GM21717 (cell line): ENCODE data around the gene GRB10.

Experiments used
- ATAC-seq: cut with Tn5 transposase; IDR thresholded peaks from one replicate; pipeline ENCODE4 v1.9.1; 2021; ENCODE audit warnings: mild to moderate bottlenecking, moderate library complexity; ENCODE audit not compliant: unreplicated experiment

Gene GRB10

DNA sequence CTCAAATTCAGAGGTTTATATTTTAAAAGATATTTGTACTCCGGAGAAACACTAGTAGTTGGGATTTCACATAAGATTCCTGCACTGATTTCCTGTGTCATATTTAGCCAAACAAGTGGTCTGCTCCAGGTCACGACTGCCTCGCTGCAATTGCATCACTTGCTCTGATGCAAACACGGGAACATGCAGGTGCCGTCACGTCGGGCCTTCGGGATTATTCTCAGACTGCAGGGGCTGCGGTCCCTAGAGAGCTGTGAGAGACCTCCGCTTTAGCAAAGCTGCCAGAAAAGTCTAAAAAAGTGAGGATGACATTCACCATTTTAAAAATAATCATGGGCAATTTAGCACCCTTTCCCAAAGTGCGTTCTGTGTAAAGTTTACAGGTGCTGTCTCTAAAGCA is 124.0 kb downstream of the GRB10 start:
- no peak for ATAC-seq

DNA sequence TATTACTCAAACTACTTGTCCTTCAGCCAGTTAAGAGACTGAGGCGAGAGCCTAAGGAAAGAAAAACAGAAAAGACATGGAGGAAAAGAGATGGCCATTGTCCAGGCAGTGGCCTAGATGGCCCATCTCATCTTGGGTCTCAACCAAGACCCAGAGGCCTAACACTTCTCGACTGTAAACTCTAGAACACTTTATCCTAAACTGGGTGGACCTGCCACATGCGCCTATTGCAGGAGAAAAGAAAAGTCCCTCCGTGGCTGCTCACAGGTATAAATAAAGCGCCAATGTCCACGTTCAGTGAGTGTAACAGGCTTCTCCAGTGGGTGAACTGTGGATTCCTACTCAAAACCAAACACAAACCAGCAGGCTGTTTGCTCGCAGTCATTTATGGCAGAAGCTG is 124.8 kb downstream of the GRB10 start:
- ATAC-seq: no peak

DNA sequence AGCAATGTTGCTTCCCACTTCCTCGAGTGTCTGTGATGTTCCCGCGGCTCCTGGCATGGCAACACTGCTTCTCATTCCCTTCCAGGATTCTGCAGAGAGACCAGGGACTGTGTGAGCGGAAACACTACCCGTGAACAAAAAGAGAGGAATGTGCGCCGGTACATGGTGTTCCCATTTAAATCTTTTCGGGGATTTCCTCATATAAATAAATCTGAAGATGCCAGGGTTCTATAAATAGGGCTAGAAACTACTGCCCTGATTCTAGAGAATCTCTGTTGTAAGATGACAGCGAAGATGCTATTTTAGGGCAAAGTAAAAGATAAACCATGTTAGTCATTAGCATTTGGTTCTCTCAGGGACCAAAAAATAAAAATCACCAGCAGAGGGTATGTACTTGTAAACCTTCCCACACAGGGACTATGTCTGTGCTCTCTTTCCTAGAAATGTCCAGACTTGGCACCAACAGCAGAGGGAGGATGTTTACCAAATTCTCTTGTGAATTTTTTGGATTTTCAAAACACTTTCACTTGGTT is 125.3 kb downstream of the GRB10 start:
- ATAC-seq: no peak

DNA sequence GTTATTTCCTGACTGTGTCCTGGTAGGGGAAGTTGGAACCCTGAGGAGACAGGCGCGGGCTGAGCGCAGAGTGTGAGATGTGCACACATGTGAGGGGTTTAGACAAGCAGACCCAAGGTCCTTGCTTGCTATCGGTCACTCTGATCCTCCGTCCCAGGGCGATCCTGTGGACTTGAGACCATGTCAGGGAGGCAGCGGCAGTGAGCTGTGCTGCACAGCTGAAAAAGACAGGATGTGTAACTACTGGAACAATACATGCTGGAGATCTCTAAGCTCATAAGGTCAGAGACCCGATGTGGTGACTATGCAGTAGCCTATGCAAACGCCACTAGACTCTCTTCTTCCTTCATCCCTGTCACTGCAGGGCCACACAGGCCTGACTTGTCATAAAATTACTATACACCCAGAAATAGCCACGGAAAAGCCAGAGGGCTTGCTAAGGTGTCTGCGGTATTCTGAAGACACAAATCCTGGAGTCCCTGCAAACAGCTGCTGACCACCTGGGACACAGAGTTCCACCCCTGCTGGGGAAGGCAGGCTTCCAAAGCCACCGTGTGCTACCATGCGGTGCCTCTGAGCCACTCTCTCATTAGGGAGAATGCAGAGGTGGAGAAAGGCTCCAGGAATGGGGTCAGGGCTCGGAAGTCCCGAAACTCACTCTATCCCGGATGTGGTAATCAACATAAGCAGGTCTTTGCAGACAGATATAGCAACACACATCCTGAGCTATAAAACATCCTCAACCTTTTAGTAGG is 126.4 kb downstream of the GRB10 start:
- no peak for ATAC-seq

DNA sequence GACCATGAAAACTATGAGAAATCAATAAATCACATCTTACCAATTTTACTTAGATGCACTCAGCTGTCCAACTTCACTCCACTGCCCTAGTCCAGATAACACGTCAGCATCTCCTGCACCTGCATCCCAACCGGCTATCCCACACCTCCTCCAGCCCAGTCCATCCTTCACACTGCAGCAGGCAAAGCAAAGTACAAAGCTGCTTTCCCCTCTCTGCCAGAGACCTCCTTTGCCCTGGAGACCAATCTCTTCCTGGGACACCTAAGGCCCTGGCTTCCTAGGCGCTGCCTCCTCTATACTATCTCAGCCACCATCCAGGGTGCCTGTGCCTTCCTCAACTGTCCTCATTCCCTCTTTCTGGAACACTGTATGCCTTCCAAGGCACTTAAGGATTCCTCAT is 127.2 kb downstream of the GRB10 start:
- no peak for ATAC-seq

DNA sequence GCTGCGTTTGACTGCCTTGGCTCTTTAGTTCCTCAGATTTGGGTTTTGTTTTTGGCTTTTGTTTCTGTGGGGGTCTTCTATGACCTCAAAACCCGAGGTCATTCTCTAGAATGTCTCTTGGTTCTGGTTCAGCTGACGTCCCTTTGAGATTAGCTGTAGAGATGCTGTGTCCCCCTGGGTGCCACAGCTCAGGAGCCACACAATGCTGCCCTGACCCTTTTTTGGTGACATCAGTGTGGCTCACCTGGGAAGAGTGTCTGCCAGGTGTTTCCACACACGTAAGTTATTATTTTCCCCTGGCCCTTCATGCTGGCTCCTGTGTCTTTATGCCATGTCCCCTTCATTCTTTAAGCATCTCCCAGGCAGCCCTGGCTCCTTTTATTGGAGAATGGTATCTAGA is 127.7 kb downstream of the GRB10 start:
- ATAC-seq: no peak

DNA sequence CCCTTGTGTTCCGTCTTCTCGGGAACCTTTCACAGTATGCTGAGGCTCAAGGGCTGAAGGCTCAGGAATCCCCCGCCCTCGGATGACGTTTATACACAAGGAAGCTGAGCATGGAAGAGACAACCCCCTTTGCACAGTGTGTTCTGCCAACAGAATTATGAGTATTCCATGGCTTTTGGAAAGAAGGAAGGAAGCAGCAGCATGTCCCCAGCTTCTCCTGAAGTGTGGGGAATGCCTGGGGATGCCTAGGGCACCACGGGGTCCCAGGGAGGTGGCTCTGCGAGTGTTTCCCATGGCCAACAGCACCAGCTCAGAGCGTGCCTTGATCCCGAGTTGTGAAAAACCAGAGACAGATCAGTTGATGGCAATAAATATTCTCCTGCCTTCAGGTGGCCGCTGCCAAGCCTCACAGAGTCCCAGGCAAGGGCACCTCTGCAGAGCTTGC is 128.7 kb downstream of the GRB10 start:
- ATAC-seq: no peak

DNA sequence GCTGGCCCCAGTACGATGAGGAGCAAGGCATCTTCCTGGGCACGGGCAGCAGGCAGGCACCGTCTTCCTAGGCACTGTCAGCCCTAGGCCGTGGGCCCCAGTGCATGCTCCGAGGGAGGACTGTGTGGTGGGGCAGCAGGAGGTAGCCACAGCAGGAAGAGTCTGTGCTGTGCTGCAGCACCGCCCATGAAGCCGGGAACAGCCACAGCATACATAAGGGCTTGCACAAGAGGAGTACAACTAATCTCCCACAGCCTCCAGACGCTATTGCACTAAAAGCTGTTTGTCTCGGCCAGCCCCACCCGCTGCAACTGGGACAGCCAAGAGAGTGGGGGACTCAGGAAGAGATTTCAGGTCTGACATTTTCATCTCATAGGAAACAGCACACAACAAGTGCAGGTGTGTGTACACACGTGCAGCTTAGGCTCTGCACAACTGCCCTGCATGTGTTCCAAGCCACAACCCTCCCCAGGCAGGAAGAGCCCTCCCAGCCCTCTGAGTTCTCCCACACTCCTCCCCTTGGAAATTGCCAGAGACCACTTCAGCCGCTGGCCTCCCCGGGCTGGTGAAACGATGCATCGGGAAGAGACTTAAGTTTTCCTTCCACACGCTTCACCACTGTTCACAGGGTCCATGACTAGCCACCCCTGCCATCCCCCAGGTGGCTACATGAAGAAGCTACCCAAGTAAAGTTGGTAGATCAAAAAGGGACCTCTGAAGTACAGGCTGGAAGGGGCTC is 129.4 kb downstream of the GRB10 start:
- ATAC-seq: no peak

DNA sequence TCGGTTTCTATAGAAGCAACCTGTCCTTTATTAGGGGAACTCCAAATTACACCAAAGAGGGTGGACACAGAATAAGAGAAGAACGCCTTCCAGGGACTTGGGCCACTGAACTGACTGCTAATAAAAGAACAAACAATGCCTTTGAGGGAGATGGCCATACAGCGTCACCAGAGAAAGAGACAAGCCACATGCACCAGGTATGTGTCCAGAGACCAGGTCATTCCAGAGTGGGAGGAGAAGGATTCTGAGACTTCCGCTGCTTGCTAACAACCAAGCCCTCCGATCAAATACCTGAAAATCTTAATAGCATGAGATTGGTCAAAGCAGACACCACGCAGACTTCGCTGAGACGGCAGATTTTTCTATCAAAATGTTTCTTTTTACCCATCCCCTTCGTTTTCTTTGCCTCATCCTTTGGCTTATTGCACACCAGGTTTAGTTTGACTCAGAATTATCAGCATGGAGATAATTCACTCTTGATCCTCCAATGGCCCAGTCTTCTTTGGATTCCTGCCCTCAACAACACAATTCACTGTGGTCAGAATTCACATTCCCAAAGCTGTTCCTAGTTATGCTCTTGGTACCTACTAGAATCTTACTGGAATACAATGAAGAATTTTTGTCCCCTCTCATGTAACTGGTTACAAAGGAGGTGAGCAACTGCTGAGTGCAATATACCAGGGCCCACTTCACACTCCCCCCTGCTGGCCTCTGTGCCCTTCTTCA is 130.1 kb downstream of the GRB10 start:
- ATAC-seq: no peak

DNA sequence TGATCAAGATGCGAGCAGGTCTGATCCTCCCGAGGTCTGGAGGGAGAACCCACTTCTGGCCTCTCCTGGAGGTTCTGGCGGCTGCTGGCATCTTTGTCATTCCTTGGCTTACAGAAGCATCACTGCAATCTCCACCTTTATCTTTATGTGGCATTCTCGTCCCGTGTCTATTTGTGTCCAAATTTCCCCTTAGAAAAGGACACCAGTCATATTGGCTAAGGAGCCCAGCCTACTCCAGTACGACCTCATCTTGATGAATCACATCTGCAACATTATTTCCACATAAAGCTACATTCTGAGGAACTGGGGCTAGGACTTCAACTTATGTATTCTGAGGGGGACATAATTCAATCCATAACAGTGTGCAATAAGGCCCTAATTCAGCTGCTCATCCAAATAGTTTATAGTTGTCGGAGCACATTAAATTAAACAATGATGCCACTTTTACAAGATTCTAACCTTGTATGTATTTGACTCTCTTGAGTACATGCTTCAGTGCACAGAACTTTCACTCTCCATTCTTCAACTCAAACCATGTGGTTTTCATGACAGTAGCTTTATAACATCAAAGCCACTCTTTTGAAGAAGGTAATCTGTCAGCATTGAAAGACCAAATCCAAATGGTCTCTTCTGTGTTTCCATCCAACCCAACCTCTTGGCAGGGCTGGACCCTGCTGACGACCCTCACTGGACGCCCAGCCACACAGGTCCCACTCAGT is 131.3 kb downstream of the GRB10 start:
- ATAC-seq: no peak

DNA sequence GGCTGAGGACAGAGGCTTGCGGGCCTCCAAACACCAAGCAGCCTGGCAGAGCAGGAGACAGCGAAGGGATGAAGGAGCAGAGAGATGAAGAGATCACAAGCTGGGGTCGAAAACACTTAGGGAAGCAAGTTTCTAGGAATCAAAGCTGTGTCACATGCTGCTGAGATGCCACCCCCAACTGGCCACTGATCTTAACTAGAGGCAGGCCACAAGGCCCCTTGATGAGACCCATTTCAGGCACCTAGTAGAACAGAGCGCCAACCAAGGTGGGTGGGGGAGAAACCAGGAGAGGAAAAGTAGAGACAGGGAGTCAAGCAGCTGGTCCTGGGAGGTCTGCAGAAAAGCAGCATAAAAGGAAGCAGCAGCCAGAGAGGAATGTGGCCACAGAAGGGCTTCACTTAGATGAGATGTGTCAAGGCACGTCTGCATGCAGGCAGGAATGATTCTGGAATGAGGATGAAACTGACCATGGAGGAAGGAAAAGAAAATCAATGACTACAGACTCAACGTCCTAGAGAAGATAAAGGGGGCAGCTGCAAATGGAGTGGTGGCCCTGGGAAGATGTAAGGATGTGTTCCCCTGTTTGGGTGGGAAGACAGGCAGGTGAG is 132.5 kb downstream of the GRB10 start:
- ATAC-seq: no peak

DNA sequence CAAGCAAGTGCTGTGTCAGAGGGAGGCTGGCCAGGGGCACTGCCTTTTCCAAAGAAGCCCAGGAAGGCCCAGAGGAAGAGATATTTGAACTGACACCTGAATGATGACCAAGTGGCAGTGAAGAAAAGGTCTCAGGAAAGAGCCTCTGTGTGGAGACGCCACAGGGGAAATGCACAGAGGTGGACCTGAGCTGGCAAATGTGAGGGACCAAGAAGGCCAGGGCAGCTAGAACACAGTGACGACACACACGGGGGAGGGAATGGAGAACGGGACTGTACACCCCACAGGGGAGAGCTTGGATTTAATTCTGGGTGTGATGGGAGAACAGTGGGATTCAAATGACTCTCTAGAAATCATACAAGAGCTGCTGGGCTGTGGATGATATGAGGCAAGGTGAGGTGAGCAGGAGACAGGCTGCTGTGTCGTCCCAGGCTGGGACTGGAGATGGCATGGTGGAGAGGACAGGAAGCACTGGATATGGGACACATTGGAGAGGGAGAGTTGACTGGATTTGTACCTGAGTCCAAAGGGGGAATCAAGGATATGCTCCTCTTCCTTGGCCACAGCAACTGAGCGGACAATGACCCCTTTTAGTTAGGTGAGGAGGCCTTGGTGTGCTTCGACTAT is 133.3 kb downstream of the GRB10 start:
- no peak for ATAC-seq

DNA sequence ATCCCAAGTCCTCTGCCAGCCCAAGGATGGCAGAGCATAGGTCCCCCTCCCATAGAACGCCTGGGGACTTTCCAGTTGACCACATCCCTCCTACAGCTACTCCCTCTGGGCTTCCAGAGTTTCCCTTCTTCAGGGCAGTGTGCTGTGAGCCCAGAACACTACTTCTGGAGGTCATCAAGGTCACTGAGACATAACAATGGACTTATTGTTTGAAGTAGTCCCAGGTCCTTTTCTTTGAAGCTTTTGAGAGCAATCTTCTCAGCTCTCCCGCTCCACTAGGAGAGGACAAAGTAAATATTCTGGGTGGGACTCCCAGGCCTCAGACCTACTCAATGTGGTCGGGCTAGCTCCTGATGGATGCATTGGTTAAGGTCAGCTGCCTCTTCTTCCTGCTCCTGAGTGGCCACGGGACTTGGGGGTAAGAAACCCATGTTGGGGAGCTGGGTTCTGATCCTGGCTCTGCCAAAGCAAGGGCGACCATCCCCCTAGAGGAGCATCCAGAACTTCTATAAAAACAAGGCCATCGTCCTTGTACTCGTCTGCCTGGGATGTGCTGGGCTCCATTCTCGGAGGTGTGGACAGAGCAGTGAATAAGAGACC is 134.0 kb downstream of the GRB10 start:
- ATAC-seq: no peak

DNA sequence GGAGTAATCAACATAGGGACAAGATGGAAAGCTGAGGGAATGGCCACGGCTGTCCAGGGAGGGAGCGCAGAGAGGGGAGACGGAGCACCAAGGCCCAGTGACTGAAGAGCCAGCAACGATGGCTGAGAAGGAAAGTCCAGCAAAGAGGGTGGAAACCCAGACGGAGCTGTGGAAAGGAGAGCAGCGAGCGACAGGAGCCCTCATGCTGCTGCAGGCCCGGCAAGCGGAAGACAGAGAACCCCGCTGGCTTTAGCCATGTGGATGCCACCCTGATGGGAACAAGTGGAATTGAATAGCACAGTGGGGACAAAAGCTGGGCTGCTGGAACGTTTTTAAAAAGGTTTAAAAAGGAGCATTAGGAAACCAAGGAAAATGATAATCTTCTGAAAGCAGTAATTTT is 134.6 kb downstream of the GRB10 start:
- no peak for ATAC-seq

DNA sequence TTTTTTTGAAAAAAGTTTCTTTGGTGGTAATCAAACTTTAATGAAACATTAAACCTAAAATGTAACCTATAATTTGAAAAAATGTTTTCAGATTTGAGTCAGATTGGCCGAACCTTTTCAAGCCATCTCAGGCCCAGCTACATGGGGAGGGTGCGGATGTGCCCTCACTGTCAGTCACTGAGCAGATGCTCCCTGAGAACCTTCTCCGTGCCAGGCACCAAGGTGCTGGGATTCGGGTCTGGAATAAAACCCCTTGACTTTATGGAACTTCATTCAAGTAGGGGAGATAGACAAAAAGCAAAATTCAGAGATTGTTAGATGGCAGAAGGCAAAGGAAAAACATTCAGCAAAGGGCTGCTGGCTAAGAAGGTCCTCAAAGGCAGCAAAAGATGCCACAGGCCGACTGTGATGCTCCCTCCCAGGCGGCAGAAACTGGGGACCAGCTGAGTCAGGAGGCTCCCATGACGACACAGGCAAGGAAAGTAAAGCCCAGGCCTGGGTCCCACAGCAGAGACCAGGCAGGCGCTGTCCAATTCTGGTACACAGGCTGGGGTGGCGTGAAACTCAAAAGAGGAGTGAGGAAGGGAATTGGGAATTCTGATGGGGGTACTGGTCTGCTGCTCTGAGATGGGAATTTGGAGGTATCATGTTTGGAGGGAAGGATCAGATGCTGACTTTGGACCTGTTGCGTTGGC is 135.3 kb downstream of the GRB10 start:
- ATAC-seq: no peak

DNA sequence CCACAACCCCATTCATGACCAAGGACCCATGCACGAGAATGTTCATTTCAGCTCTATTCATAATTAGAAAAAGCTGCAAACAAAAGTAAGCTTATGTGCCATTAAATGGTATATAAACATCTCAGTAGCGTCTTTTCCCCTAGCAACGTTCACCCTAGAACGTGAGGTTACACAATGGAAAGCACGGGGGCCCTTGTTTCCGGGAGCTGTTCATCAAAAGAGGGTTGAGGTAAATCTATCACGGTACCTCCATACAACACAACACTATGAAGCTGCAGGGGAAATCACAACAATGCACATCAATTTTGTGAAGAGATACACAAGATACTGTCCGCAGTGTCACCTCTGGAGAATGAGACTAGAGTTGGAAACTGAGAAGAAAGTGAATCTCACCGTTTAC is 136.6 kb downstream of the GRB10 start:
- no peak for ATAC-seq

DNA sequence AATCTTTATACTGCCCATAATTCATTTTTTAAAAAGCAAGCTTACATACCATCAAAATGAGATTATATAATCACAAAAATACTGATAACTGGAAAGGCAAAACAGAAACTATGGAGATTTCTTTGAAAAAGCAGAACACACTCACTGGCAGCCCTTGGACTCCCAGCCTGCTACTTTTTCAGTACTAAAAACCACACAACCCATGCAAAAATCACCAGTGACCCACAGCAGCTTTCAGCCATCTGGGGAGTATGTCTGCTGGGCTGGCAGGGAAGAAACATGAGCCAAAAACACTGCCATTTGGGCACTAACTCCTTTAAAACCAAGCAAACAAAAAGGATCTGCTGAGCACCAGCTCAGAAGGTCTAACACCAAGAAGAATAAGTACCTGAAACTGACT is 137.5 kb downstream of the GRB10 start:
- ATAC-seq: no peak

DNA sequence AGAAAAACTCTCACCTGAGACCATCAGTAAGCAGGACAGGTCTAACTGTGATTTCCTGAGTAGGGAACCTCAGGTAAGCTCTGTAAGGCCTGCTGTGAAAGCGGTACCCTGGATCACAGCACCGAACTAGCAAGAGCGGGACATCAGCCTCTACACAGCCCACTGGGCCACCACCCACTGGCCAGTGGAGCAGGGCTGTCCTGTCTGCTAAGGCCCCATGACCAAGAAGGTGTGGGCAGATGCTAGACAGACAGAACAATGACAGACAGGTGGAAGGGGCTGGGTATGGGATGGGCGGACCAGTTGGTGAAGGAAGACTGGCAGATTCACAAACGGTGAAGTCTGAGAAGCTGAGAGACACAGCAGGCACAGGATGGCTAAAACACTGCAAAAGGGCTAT is 138.1 kb downstream of the GRB10 start:
- ATAC-seq: no peak

DNA sequence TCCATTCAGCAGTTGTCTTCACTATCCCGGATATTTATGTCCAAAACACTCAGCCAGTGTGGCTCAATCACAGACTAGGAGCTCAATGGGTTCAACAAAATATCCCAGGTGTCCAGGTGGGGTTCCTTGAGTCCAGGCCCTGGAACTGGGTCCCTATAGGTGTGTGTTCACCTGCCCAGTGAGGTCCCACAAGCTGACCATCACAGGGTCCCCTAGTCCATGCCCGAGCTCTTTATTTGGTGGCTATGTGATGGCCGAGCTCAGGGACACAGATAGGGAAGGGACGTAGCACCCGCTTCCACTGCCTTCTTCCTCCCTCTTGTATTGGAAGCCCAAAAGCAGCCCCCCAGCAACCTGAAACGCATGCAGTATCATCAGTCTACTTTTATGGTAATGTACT is 138.6 kb downstream of the GRB10 start:
- no peak for ATAC-seq
